H1 (cell line): ENCODE data around the gene NDUFV1. TPM values are rescaled to one million over a fixed set of nuclear protein-coding genes. Genes with fewer than 3 reads are reported as not detected.

Experiments used
- CHD1 ChIP-seq: IDR thresholded peaks from 2 replicates; pipeline ENCODE4 v1.6.1; 2012; ENCODE audit warnings: low read depth, low read length, improper control_type of control experiment
- CHD2 ChIP-seq: IDR thresholded peaks from 2 replicates; pipeline ENCODE4 v1.6.1; 2012; ENCODE audit warnings: low read length, improper control_type of control experiment
- CREB1 ChIP-seq: IDR thresholded peaks from 2 replicates; pipeline ENCODE4 v1.6.1; 2012; ENCODE audit warnings: inconsistent platforms
- EZH2 ChIP-seq: fragments of 200-600 bp; sonication (generic); IDR thresholded peaks from 2 replicates; pipeline ENCODE4 v1.7.1; 2012; ENCODE audit warnings: low read depth, mild to moderate bottlenecking, moderate library complexity, low read length, inconsistent platforms; ENCODE audit not compliant: severe bottlenecking
- FOSL1 ChIP-seq: IDR thresholded peaks from 2 replicates; pipeline ENCODE4 v1.6.1; 2011; ENCODE audit warnings: mild to moderate bottlenecking, low read depth, low read length, moderate library complexity; ENCODE audit not compliant: insufficient read depth
- GABPA ChIP-seq: IDR thresholded peaks from 2 replicates; pipeline ENCODE4 v1.6.1; 2011; ENCODE audit warnings: mild to moderate bottlenecking, low read length, moderate library complexity, borderline replicate concordance; ENCODE audit not compliant: insufficient read depth
- KDM4A ChIP-seq: IDR thresholded peaks from one replicate; pipeline ENCODE4 v1.7.1; 2012; ENCODE audit warnings: low read depth, mild to moderate bottlenecking, moderate library complexity, low read length, inconsistent platforms; ENCODE audit not compliant: severe bottlenecking
- NANOG ChIP-seq: IDR thresholded peaks from 2 replicates; pipeline ENCODE4 v1.6.1; 2011; ENCODE audit warnings: low read length, low read depth, mild to moderate bottlenecking, inconsistent platforms; ENCODE audit not compliant: insufficient read depth, poor library complexity, severe bottlenecking
- SIRT6 ChIP-seq: IDR thresholded peaks from one replicate; pipeline ENCODE4 v1.7.1; 2012; ENCODE audit warnings: low read length, inconsistent platforms
- SUZ12 ChIP-seq: fragments of 200-600 bp; sonication (generic); IDR thresholded peaks from 2 replicates; pipeline ENCODE4 v1.6.1; 2012; ENCODE audit warnings: mild to moderate bottlenecking, inconsistent platforms, low read length, moderate library complexity, mixed read lengths
- TAF1 ChIP-seq: IDR thresholded peaks from 2 replicates; pipeline ENCODE4 v1.6.1; 2011; ENCODE audit warnings: mild to moderate bottlenecking, low read depth, low read length
- TBP ChIP-seq: IDR thresholded peaks from 2 replicates; pipeline ENCODE4 v1.6.1; 2011; ENCODE audit warnings: low read depth, low read length, improper control_type of control experiment
- TCF12 ChIP-seq: IDR thresholded peaks from 2 replicates; pipeline ENCODE4 v1.6.1; 2011; ENCODE audit warnings: low read depth, mild to moderate bottlenecking, low read length
- polyA plus RNA-seq, 7 experiments: library from polyadenylated mRNA; depleted of rRNA in 3 of 7; stranded (reverse) in 5 of 7; unstranded in 2 of 7; fragments of >200 nt in 5 of 7; fragments of 200-250 nt in 2 of 7; gene quantifications; 1 replicate in 5 of 7; 2 replicates in 1 of 7; 4 replicates in 1 of 7; pipeline versions ENCODE4 v1.2.1 to v1.2.3, GENCODE V29; 2011 to 2013; ENCODE audit warnings: missing spikeins in 2 of 7, mixed read lengths in 2 of 7
- total RNA-seq: library from RNA; stranded (reverse); fragmentation: NEBNext Ultra II Directional; extraction: Animal tissue kit (Norgen Biotek cat#: 25700); gene quantifications from 2 replicates; pipeline ENCODE4 v1.2.1, GENCODE V29; 2021

NDUFV1 gene
- total and polyA plus RNA-seq, 2 of the 8 experiments (the other 6 are each of a cell fraction or from before 2014, with no cell fraction given): 125 to 131 TPM

GRCh38 chr11:67617243-67617953, 10.7 kb downstream of the NDUFV1 start (continued):
- TF ChIP-seq CREB1: no peak
- no peak for TF ChIP-seq TCF12
- no peak for TF ChIP-seq SIRT6
- no peak for TF ChIP-seq CHD2
- TF ChIP-seq TBP: no peak
- TF ChIP-seq NANOG: peak; percentile 76
- TF ChIP-seq GABPA: 0 out of 2 replicates have a peak, but pooled peaks have one; percentile 19
- TF ChIP-seq CHD1: no peak
- no peak for TF ChIP-seq FOSL1
- TF ChIP-seq EZH2: no peak
- TF ChIP-seq TAF1: no peak
- TF ChIP-seq SUZ12: no peak
- TF ChIP-seq KDM4A: no peak
